NB4 (cell line): Measurements from ENCODE around the gene ATP10B.

ENCODE experiments used
- MYC ChIP-seq: IDR thresholded peaks from 2 replicates; pipeline ENCODE4 v1.6.1; 2011; ENCODE audit warnings: low read depth, low read length
- POLR2A ChIP-seq: IDR thresholded peaks from 2 replicates; pipeline ENCODE4 v1.6.1; 2011; ENCODE audit warnings: mild to moderate bottlenecking; ENCODE audit not compliant: insufficient read length; ENCODE audit errors: extremely low read depth
- TF ChIP-seq, protein P1 (sequence below): IDR thresholded peaks from one replicate; pipeline ENCODE4 v1.5.1; 2012; ENCODE audit warnings: low read depth, low read length
- TF ChIP-seq, protein P2 (sequence below): IDR thresholded peaks from 2 replicates; pipeline ENCODE4 v1.6.1; 2011; ENCODE audit warnings: low read depth, low read length

- TF ChIP-seq, protein P1, sequence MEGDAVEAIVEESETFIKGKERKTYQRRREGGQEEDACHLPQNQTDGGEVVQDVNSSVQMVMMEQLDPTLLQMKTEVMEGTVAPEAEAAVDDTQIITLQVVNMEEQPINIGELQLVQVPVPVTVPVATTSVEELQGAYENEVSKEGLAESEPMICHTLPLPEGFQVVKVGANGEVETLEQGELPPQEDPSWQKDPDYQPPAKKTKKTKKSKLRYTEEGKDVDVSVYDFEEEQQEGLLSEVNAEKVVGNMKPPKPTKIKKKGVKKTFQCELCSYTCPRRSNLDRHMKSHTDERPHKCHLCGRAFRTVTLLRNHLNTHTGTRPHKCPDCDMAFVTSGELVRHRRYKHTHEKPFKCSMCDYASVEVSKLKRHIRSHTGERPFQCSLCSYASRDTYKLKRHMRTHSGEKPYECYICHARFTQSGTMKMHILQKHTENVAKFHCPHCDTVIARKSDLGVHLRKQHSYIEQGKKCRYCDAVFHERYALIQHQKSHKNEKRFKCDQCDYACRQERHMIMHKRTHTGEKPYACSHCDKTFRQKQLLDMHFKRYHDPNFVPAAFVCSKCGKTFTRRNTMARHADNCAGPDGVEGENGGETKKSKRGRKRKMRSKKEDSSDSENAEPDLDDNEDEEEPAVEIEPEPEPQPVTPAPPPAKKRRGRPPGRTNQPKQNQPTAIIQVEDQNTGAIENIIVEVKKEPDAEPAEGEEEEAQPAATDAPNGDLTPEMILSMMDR = no peak
- TF ChIP-seq POLR2A (no peak), MYC (no peak)
- TF ChIP-seq, protein P2, sequence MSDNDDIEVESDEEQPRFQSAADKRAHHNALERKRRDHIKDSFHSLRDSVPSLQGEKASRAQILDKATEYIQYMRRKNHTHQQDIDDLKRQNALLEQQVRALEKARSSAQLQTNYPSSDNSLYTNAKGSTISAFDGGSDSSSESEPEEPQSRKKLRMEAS = no peak
Observed at GRCh38 chr5:160555971-160556631, 295.9 kb downstream of the ATP10B start.
